Activated T-helper 2 cell treated with anti-CD3 and anti-CD28 coated beads, Interferon-gamma antibody, Interleukin-2, Interleukin-4, amounts not matched to agents 10 μg/mL and 5 μg/mL and 100 μg/mL, durations not matched to agents 14 hours and 24 hours and 36 hours (primary cell): ENCODE data around the gene EHD3. TPM values are rescaled to one million over a fixed set of nuclear protein-coding genes. Genes with fewer than 3 reads are reported as not detected.
A peak's percentile ranks its signal among the peaks of the same experiment; 100 is the strongest.

Experiments
- DNase-seq: peaks from one replicate; pipeline ENCODE4 v3.0.0; 2021; ENCODE audit warnings: low spot score
- H3K27ac Mint-ChIP-seq: one replicate; pipeline ENCODE4 v1.8.0; 2021; ENCODE audit warnings: mixed read lengths
- H3K27me3 Mint-ChIP-seq: one replicate; pipeline ENCODE4 v1.8.0; 2021; ENCODE audit warnings: low read depth, mixed read lengths
- H3K36me3 Mint-ChIP-seq: one replicate; pipeline ENCODE4 v1.8.0; 2021; ENCODE audit warnings: low read depth, mixed read lengths
- H3K4me1 Mint-ChIP-seq: one replicate; pipeline ENCODE4 v1.8.0; 2021; ENCODE audit warnings: low read depth, mixed read lengths
- H3K4me3 Mint-ChIP-seq: one replicate; pipeline ENCODE4 v1.8.0; 2021; ENCODE audit warnings: low read depth, mild to moderate bottlenecking, moderate library complexity, mixed read lengths
- H3K9me3 Mint-ChIP-seq: one replicate; pipeline ENCODE4 v1.8.0; 2021; ENCODE audit warnings: mixed read lengths
- intact Hi-C: fragments of 100-400 bp; cut with micrococcal nuclease; formaldehyde crosslinking; loops from one replicate; pipeline ENCODE4 v1.15.1; 2023
- total RNA-seq: library from RNA; stranded (reverse); gene quantifications from 2 replicates; pipeline ENCODE4 v1.2.3, GENCODE V29; 2022

EHD3 gene
- total RNA-seq, 1 donor from 2014 or later: 1.6 TPM

- H3K27me3 Mint-ChIP-seq: peaks cover 27% of the 10 kb centered on the region
- H3K4me1 Mint-ChIP-seq: peaks cover 9% of the 10 kb centered on the region
- H3K36me3 Mint-ChIP-seq: no peaks in the 10 kb centered on the region
- H3K27ac Mint-ChIP-seq: no peak overlapping the region
- no peak for DNase-seq
- no peaks in the 10 kb centered on the region for H3K9me3 Mint-ChIP-seq
- no peak overlapping the region for H3K4me3 Mint-ChIP-seq
- intact Hi-C loops: loop anchor here (5.0 kb wide), 1 partner anchor 90 kb away; no protein-coding TSS in a partner anchor
Observed at GRCh38 chr2:31232586-31232985, 1.4 kb upstream of the EHD3 start.

- peak; percentile 2 for DNase-seq
- Mint-ChIP-seq H3K9me3 (no peaks in the 10 kb centered on the region), H3K4me3 (peak overlapping the region; percentile 69), H3K36me3 (no peaks in the 10 kb centered on the region), H3K27ac (no peak overlapping the region), H3K27me3 (peaks cover 23% of the 10 kb centered on the region), H3K4me1 (peaks cover 9% of the 10 kb centered on the region)
- intact Hi-C loops: loop anchor here (5.0 kb wide), 1 partner anchor 89 kb away; no protein-coding TSS in a partner anchor
Observed at GRCh38 chr2:31233231-31233630, 721 bp upstream of the EHD3 start.

GRCh38 chr2:31234683-31235503 is 941 bp downstream of the EHD3 start:
- H3K4me1 Mint-ChIP-seq: peaks cover 9% of the 10 kb centered on the region
- DNase-seq: peak; percentile 5
- H3K27me3 Mint-ChIP-seq: peaks cover 15% of the 10 kb centered on the region
- peak overlapping the region; percentile 56 for H3K4me3 Mint-ChIP-seq
- H3K9me3 Mint-ChIP-seq: no peaks in the 10 kb centered on the region
- intact Hi-C loops: loop anchor here (5.0 kb wide), 1 partner anchor 87 kb away; no protein-coding TSS in a partner anchor
- H3K27ac Mint-ChIP-seq: no peak overlapping the region
- no peaks in the 10 kb centered on the region for H3K36me3 Mint-ChIP-seq

- DNase-seq: no peak
- Mint-ChIP-seq H3K4me1 (peaks cover 9% of the 10 kb centered on the region), H3K27me3 (peaks cover 10% of the 10 kb centered on the region), H3K36me3 (no peaks in the 10 kb centered on the region), H3K9me3 (no peaks in the 10 kb centered on the region), H3K27ac (no peak overlapping the region), H3K4me3 (peak overlapping the region; percentile 56)
- intact Hi-C loops: no loop called here
Observed at GRCh38 chr2:31235504-31235902, 1.6 kb downstream of the EHD3 start.

- H3K27me3 Mint-ChIP-seq: peaks cover 4% of the 10 kb centered on the region
- no peak overlapping the region for H3K27ac Mint-ChIP-seq
- no peaks in the 10 kb centered on the region for H3K36me3 Mint-ChIP-seq
- intact Hi-C loops: no loop called here
- H3K9me3 Mint-ChIP-seq: no peaks in the 10 kb centered on the region
- DNase-seq: no peak
- H3K4me3 Mint-ChIP-seq: no peak overlapping the region
- peaks cover 9% of the 10 kb centered on the region for H3K4me1 Mint-ChIP-seq
Observed at GRCh38 chr2:31236433-31237205, 2.7 kb downstream of the EHD3 start.

GRCh38 chr2:31237348-31238017 is 3.5 kb downstream of the EHD3 start:
- no peaks in the 10 kb centered on the region for H3K27me3 Mint-ChIP-seq
- no peak overlapping the region for H3K27ac Mint-ChIP-seq
- no peaks in the 10 kb centered on the region for H3K36me3 Mint-ChIP-seq
- no peak overlapping the region for H3K4me3 Mint-ChIP-seq
- peaks cover 9% of the 10 kb centered on the region for H3K4me1 Mint-ChIP-seq
- intact Hi-C loops: no loop called here
- no peak for DNase-seq
- H3K9me3 Mint-ChIP-seq: no peaks in the 10 kb centered on the region

GRCh38 chr2:31238126-31238905 is 4.4 kb downstream of the EHD3 start:
- no peaks in the 10 kb centered on the region for H3K36me3 Mint-ChIP-seq
- DNase-seq: no peak
- H3K4me1 Mint-ChIP-seq: peaks cover 5% of the 10 kb centered on the region
- intact Hi-C loops: no loop called here
- H3K9me3 Mint-ChIP-seq: no peaks in the 10 kb centered on the region
- H3K27me3 Mint-ChIP-seq: no peaks in the 10 kb centered on the region
- H3K27ac Mint-ChIP-seq: no peak overlapping the region
- no peak overlapping the region for H3K4me3 Mint-ChIP-seq

- H3K27ac Mint-ChIP-seq: no peak overlapping the region
- DNase-seq: no peak
- H3K9me3 Mint-ChIP-seq: no peaks in the 10 kb centered on the region
- no peaks in the 10 kb centered on the region for H3K4me1 Mint-ChIP-seq
- no peaks in the 10 kb centered on the region for H3K27me3 Mint-ChIP-seq
- no peaks in the 10 kb centered on the region for H3K36me3 Mint-ChIP-seq
- intact Hi-C loops: no loop called here
- no peak overlapping the region for H3K4me3 Mint-ChIP-seq
Observed at GRCh38 chr2:31238906-31239592, 5.1 kb downstream of the EHD3 start.

- Mint-ChIP-seq H3K36me3 (no peaks in the 10 kb centered on the region), H3K4me1 (no peaks in the 10 kb centered on the region), H3K27me3 (no peaks in the 10 kb centered on the region), H3K9me3 (no peaks in the 10 kb centered on the region), H3K4me3 (no peak overlapping the region), H3K27ac (no peak overlapping the region)
- intact Hi-C loops: no loop called here
- no peak for DNase-seq
Observed at GRCh38 chr2:31239593-31240177, 5.7 kb downstream of the EHD3 start.

GRCh38 chr2:31240381-31241365 is 6.7 kb downstream of the EHD3 start:
- no peaks in the 10 kb centered on the region for H3K9me3 Mint-ChIP-seq
- H3K4me1 Mint-ChIP-seq: no peaks in the 10 kb centered on the region
- DNase-seq: no peak
- H3K27ac Mint-ChIP-seq: no peak overlapping the region
- H3K4me3 Mint-ChIP-seq: no peak overlapping the region
- no peaks in the 10 kb centered on the region for H3K27me3 Mint-ChIP-seq
- H3K36me3 Mint-ChIP-seq: no peaks in the 10 kb centered on the region
- intact Hi-C loops: no loop called here
